GM06990 (cell line): ENCODE results near the gene CCT5.

Experiments used
- DNase-seq: peaks from one replicate; pipeline ENCODE4 v3.0.0-alpha.2; 2011; ENCODE audit not compliant: insufficient read length; ENCODE audit errors: extremely low read depth
- H3K27me3 ChIP-seq: replicated peaks from 2 replicates; pipeline ENCODE4 v1.6.0; 2011; ENCODE audit warnings: low read length; ENCODE audit not compliant: control insufficient read depth, insufficient read depth
- H3K36me3 ChIP-seq: 2 replicates; pipeline ENCODE4 v1.5.1; 2011; ENCODE audit warnings: low read length; ENCODE audit not compliant: control insufficient read depth, insufficient read depth
- H3K4me3 ChIP-seq: replicated peaks from 2 replicates; pipeline ENCODE4 v1.5.1; 2011; ENCODE audit warnings: low read depth, mild to moderate bottlenecking, control low read depth, low read length
- TF ChIP-seq, protein P1 (sequence below): IDR thresholded peaks from 2 replicates; pipeline ENCODE4 v1.5.1; 2011; ENCODE audit warnings: low read length, control low read depth, mild to moderate bottlenecking, inconsistent platforms; ENCODE audit not compliant: insufficient read depth, poor library complexity, severe bottlenecking

The CCT5 gene

DNA sequence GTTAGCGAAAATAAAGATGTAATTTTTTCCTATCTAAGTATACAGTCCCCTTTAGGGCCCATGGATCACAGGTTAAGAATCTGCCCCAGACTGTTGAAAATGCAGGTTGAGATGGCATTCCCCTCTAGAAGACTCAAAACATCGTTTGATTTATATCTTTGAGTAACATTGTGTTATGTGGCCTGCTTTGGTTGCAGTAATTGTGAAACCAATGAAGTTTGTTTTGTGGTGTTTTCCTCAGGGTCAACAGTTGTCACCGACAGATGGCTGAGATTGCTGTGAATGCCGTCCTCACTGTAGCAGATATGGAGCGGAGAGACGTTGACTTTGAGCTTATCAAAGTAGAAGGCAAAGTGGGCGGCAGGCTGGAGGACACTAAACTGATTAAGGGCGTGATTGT lies 7.8 kb downstream of the CCT5 start:
- Histone ChIP-seq H3K4me3 (no peak overlapping the region), H3K27me3 (no peaks in the 10 kb centered on the region), H3K36me3 (peaks cover 53% of the 10 kb centered on the region)
- no peak for DNase-seq
- TF ChIP-seq, protein P1, sequence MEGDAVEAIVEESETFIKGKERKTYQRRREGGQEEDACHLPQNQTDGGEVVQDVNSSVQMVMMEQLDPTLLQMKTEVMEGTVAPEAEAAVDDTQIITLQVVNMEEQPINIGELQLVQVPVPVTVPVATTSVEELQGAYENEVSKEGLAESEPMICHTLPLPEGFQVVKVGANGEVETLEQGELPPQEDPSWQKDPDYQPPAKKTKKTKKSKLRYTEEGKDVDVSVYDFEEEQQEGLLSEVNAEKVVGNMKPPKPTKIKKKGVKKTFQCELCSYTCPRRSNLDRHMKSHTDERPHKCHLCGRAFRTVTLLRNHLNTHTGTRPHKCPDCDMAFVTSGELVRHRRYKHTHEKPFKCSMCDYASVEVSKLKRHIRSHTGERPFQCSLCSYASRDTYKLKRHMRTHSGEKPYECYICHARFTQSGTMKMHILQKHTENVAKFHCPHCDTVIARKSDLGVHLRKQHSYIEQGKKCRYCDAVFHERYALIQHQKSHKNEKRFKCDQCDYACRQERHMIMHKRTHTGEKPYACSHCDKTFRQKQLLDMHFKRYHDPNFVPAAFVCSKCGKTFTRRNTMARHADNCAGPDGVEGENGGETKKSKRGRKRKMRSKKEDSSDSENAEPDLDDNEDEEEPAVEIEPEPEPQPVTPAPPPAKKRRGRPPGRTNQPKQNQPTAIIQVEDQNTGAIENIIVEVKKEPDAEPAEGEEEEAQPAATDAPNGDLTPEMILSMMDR: no peak

DNA sequence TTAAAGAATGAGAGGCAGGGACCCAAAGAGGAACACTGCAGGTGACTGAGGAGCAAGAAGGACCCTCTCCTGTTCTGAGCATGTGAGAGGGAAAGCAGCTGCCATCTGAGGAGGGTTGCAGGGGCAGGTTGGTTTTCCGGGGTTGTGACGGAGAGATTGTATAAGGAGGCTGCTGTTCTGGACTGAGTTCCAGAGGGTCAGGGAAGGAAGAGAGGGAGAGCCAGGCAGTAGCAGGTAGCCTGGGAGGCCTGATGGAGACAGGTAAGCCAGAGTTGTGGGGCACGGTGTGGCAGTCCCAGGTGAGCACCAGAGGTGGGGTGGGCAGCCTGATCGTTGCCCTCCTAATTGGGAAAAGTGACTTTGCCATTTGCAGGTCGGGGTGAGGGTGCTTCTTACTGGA lies 9.8 kb downstream of the CCT5 start:
- Histone ChIP-seq H3K27me3 (no peaks in the 10 kb centered on the region), H3K36me3 (peaks cover 50% of the 10 kb centered on the region), H3K4me3 (no peak overlapping the region)
- TF ChIP-seq, protein P1: no peak
- no peak for DNase-seq

DNA sequence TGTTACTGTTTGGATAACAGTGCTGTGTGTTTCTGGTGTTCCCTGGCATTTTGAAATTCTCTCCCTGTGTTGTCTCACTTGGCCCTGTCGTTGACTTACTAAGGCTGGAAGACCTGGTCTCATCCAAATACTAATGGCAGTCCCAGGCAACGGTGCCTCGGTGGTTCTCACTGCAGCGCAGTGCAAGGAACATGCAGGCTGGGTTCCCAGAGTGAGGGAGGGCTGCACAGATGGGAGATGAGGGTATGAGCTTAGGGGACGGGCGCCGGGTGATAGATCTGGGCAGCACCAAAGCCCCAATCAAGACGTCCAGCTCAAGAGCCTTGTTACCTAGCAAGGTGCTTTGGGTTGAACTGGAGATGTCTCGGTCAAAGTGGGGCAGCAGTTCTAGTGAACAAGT lies 11.0 kb downstream of the CCT5 start:
- TF ChIP-seq, protein P1: no peak
- Histone ChIP-seq H3K4me3 (no peak overlapping the region), H3K36me3 (peaks cover 49% of the 10 kb centered on the region), H3K27me3 (no peaks in the 10 kb centered on the region)
- no peak for DNase-seq

DNA sequence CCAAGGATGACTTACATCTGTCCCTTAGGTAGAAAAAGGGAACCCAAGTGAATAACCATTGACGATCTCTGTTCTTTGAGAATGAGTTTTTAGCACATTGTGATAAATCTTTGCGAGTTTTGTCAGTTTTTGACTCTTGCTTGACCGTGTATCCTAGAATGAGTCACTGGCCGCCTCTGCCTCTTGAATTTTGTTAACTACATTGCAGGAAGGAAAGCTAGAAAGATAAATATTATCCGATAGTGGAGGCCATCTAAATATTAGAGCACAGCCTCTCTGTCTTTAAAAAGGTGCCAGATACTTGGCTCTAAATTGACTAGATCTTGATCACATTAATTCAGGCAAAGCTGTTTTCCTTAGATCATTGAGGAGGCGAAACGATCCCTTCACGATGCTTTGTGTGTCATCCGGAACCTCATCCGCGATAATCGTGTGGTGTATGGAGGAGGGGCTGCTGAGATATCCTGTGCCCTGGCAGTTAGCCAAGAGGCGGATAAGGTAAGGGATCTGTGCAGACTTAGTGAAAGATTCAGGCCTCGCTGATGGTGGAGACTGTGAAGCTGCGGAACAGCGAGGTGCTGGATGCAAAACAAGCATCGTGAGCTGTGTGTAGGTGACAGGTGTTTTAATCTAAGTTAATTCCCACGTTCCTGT lies 12.2 kb downstream of the CCT5 start:
- no peak overlapping the region for H3K4me3 ChIP-seq
- DNase-seq: no peak
- H3K27me3 ChIP-seq: no peaks in the 10 kb centered on the region
- TF ChIP-seq, protein P1: no peak
- H3K36me3 ChIP-seq: peaks cover 40% of the 10 kb centered on the region

DNA sequence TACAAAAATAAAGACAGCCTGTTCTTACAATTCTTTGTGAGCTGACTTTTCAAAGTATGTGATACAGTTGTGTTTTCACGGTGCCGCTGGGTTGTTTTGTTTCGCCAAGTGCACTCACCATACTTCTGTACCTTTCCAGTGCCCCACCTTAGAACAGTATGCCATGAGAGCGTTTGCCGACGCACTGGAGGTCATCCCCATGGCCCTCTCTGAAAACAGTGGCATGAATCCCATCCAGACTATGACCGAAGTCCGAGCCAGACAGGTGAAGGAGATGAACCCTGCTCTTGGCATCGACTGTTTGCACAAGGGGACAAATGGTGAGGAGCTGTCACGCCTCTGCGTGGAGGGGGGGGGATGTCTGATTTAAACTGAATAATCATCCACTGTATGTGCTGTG lies 12.9 kb downstream of the CCT5 start:
- TF ChIP-seq, protein P1: no peak
- no peaks in the 10 kb centered on the region for H3K27me3 ChIP-seq
- peaks cover 39% of the 10 kb centered on the region for H3K36me3 ChIP-seq
- no peak for DNase-seq
- H3K4me3 ChIP-seq: no peak overlapping the region

DNA sequence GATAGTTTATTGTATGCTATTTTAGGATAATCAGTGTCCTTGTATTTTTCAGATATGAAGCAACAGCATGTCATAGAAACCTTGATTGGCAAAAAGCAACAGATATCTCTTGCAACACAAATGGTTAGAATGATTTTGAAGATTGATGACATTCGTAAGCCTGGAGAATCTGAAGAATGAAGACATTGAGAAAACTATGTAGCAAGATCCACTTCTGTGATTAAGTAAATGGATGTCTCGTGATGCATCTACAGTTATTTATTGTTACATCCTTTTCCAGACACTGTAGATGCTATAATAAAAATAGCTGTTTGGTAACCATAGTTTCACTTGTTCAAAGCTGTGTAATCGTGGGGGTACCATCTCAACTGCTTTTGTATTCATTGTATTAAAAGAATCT lies 14.5 kb downstream of the CCT5 start:
- Histone ChIP-seq H3K36me3 (peaks cover 30% of the 10 kb centered on the region), H3K27me3 (no peaks in the 10 kb centered on the region), H3K4me3 (no peak overlapping the region)
- DNase-seq: no peak
- TF ChIP-seq, protein P1: no peak
